OCI-M1 (cell line): ENCODE results near the gene MATN4.
"Not testable (repeated sequence)": the region's sequence is repeated elsewhere in the genome, so short reads cannot be mapped to it uniquely, and the experiment has no call there.

Experiments
- DNase-seq: peaks from one replicate; lab custom pipeline; 2025; lab: John Stamatoyannopoulos, UW

MATN4 gene

GRCh38 chr20:45308117-45308778, at the start of gene MATN4:
Gene MATN4, minus strand, starts transcription at chr20:45308299. Its CDS starts 2,717 bp downstream, at chr20:45305582.
- no peak for DNase-seq

DNA sequence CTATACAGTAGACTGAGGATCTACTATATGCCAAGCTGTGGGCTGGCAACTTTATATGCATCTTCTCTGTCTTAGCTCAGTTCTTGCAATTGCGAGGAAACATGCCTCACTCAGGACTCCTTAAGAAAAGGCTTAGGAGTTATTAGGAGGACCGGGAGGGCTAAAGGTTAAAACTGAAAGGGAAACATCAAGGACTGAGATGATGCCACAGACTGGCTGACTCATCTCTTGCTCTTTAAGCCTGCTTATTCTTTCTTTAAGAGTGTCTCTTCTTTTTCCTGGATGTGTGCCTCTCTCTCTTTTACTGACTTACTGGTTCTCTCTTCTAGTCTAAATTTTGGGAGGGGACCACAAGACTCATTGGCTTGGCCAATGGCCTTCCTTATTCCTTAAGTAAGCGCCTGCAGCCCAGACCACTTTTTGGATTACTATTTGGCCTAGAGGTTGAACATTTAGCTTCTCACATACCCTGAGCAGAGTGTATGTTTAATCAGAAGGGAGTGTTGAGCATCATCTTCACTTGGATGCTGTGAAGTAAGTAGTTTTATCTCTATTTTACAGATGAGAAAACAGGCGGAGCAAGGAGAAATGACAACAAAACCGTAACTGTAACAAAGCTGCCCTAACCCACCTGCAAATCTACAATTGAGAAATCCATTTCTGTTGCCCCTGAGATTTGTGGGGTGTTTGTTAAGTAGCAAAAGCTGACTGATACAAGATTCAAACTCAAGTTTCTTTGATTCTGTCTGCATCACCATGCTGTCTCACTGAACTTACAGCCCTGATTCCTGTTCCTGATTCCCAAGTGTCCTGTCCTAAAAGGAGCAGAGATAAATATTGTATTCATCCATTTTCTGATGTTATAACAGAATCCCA, 47.3 kb upstream of the MATN4 start:
- DNase-seq: peak; percentile 35

GRCh38 chr20:45354423-45355208, 46.5 kb upstream of the MATN4 start:
- DNase-seq: no peak

- DNase-seq: no peak
These were observed 45.6 kb upstream of the MATN4 start for GRCh38 chr20:45353746-45354145.

DNA sequence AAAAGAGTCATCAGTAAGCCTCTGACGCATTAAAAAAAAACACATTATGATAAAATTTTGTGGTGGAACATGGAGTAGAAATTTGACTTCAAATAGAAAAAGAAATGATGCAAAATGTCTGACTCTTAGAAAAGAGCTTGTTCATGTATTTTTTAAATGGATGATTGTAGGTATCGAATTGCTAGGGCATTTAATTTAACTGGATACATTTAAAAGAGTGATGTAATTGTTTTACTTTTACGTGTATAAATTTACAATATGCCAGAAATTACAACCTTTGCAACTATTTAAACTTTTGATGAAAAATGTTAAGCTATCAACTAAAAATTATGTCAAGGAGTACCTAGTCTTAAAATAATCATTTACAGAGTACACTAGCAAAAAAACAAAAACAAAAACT, 44.6 kb upstream of the MATN4 start:
- DNase-seq: no peak

GRCh38 chr20:45350795-45351194, 42.7 kb upstream of the MATN4 start:
- not testable (repeated sequence) for DNase-seq

GRCh38 chr20:45350217-45350616, 42.1 kb upstream of the MATN4 start:
- no peak for DNase-seq

DNA sequence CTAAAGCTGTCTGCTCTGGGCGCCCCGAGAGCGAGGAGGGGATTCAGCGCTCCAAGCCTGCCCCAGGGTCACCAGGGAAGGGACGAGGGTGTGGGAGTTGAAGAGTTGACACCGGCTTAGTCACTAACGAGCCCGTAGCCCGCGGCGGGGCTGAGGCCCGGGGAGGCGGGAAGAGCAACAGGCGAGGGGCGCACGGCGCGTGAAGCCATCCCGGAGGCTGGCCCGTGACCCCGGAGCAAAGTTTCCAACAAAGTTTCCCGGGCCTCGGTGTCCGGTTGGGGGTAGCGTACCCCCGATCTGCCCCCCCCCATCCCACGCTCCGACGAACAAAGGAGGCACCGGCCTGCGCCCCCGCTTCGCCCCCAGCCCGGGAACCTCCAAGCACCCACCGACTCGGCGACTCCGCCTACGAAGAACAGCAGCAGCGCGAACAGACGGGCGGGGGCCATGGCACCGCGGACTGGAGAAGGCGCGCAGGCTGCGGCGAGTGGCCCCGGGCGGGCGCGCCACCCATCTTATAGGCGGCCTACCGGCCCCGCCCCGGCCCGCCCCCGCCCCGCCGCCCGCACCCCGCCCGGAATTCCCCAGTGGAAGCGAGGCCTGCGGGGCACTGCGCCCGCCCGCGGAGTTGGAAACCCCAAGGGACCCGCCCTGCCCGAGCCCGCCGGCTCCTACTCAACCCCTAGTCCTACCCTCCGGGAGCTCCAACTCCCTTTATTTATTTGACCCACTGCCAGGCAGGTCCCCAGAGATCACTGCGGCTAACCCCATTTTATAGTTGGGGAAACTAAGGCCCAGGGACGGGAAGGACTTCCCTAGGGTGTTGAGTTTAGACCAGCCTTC, 40.1 kb upstream of the MATN4 start, which contains the start of gene SDC4:
TSS of gene SDC4 (minus strand) at position 489 of the 843 bp plus-strand sequence. CDS start at position 449, 40 bp downstream.
- DNase-seq: peak; percentile 34

DNA sequence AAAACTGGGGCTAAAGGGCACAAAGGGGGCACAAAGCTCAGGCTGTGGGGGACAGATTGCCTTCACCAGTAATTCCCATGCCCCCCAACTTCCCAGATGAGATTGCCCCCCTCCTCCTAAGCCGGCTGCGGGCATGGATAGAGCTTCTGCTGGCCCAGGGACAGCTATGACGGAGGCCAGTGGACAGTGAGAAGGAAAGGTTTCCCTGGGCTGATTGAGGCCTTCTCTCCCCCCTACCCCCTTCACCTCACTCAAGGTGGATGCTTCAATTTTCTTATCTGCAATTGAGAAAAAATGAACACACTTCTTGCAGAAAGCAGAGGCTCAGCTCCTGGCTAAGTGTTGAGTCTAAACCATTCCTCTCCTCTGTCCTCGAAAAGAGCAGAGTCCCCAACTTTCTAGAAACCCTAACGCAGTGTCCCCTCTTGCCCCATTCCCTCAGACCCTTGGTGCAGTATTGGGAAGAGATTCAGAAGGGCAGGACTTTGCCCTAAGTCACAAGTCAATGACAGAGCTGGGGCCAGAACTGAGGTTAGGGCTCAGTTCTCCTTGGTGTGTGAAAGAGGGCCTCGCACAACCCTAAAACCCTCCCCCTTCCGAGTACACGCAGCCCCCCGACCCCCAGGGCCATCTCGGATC, 39.3 kb upstream of the MATN4 start:
- DNase-seq: no peak

- DNase-seq: no peak
These were observed 38.8 kb upstream of the MATN4 start for GRCh38 chr20:45346851-45347250.

DNA sequence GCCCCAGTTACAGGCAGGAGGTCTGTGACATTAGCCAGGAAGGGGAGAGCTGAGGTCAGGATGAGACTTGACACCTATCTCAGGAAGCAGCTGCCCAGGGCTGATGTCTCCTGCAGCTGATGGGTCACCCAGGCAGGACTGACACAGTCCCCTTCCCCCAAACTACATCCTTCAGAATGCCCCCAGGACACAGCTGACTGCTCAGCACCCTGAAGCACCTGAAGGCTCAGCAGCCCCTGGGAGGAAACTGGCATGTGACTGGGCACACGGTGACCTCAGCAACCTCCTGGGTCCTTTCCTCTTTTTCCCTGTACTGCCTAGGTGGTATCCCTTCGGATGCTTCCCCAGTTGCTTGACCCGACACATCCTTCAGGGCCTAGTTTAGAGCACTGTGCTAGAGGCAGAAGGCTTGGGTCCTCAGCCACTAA, 38.2 kb upstream of the MATN4 start:
- DNase-seq: peak; percentile 9

DNA sequence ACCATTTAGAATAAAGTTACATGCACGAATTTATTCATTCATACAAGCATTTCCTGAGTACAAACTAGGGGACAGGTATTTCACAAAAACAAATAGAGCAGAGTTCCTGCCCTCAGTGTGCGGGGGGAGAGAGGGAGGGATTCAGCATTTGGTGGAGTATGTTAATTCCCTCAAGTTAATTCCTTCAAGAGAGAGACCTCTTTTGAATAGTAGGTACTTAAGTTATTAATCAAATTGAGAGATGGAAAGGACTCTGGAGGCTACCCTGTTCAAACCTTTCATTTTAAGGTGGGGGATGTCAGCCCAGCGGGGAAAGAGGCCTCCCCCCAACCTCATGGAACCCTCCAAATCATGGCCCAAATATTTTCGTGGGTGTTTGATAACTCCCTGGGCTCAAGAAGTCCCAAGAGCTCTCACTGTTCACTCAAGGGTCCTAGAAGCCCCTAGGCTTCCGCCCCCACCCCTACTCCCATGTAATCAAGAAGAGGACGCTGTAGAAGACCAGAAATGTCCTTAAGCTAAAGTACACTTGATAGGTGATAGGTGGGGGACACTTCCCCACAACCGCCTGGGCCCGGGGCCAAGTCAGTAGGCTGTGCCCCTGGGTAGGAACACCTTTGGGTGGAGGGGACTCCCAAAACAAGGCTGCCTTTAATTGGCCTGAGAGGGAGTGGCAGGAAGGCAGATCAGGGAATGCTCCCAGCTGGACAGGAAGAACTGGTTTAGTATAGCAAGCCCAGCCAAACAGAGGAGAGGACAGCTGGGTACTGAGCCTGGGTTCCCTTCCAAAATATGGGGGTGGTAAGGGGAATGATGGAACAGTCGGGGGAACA, 37.2 kb upstream of the MATN4 start:
- DNase-seq: no peak

- DNase-seq: no peak
These were observed 36.2 kb upstream of the MATN4 start for GRCh38 chr20:45344168-45344860.

- DNase-seq: peak; percentile 35
These were observed 35.6 kb upstream of the MATN4 start for GRCh38 chr20:45343532-45344167.

DNA sequence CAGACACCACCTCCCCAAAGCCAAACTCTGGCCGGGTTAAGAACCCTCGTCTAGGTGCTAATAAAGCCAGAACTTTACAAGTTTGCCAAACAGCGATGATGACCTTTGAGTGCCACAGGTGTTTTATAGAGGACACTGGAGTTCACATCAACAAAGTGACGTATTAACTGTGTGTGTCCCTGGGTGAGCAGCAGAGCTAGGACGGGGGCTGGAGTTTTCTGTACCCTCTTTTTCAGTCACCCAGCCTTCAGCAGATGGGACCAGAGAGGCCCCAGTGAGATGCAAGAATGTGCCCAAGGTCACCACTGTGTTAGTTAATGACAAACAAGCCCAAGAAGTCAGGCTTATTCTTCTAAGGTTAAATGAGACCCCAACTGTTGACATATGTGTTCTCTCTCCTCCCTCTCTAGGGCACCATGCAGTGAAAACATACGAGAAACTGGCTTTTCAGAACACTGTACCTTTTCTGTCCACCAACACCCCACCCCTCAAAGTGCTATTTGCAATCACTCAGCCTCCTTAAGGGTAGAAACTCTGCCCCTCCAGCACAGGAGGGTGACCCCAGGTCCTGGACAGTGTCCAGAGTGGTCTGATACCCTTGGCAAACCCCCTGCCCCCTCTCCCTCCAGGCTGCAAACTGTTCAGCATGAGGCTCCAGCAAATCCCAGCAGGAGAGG, 34.9 kb upstream of the MATN4 start:
- DNase-seq: no peak

- peak; percentile 44 for DNase-seq
These were observed 34.1 kb upstream of the MATN4 start for GRCh38 chr20:45341939-45342854.

- DNase-seq: no peak
These were observed 33.5 kb upstream of the MATN4 start for GRCh38 chr20:45341579-45341938.
